ENCODE measurements around the gene CEND1. TPM values are rescaled to one million over a fixed set of nuclear protein-coding genes. Genes with fewer than 3 reads are reported as not detected.
"Not testable (repeated sequence)": the region's sequence is repeated elsewhere in the genome, so short reads cannot be mapped to it uniquely, and the experiment has no call there.

The CEND1 gene
- total RNA-seq, 1 experiment from 2014 or later: 0.81 TPM

DNA sequence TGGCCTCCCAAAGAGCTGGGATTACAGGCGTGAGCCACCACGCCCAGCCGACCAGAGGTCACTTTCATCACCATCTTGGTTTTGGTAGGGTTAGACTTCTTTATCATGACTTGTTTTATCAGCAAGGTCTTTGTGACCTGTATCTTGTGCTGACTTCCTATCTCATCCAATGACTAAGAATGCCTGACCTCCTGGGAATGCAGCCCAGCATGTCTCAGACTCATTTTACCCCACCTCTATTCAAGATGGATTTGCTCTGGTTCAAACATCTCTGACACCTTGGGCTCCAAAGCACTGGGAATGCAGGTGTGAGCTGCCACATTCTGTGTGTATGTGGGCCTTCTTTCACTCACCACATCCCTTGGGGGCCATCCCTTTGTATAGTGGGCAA lies 47.7 kb downstream of the CEND1 start:
- Histone ChIP-seq H2BK120ac (ENCODE audit: low read depth, low read length, poor library complexity, severe bottlenecking) (no peak overlapping the region), H3K23me2 (ENCODE audit: insufficient read length, low read depth, low read length, poor library complexity, severe bottlenecking) (peaks cover 3% of the 10 kb centered on the region), H3K4me2 (ENCODE audit: insufficient read depth, insufficient read length, low read length) (no peak overlapping the region), H3K14ac (ENCODE audit: insufficient read depth, low read length) (no peak overlapping the region), H2BK5ac (ENCODE audit: insufficient read length, low read length) (no peak overlapping the region), H3T11ph (ENCODE audit: low read length) (no peak overlapping the region), H3K79me2 (ENCODE audit: insufficient read depth, low read length) (no peaks in the 10 kb centered on the region), H3K18ac (ENCODE audit: insufficient read length, low read depth, low read length) (no peak overlapping the region), H2BK20ac (ENCODE audit: low read depth, low read length, poor library complexity, severe bottlenecking) (peak overlapping the region; percentile 13), H3K27me3 (ENCODE audit: insufficient read depth, low read length) (no peaks in the 10 kb centered on the region), H3K23ac (ENCODE audit: insufficient read length, low read depth, low read length) (no peak overlapping the region), H3K9me3 (ENCODE audit: control insufficient read depth, low read depth, low read length) (no peaks in the 10 kb centered on the region), H3K56ac (ENCODE audit: insufficient read length, low read depth, low read length) (no peak overlapping the region), H4K91ac (ENCODE audit: insufficient read length, low read depth, low read length) (no peak overlapping the region), H2AK5ac (ENCODE audit: insufficient read length, low read length) (no peak overlapping the region), H3K4me1 (ENCODE audit: insufficient read depth, low read length) (no peaks in the 10 kb centered on the region; the same call in 1 of the 2 replicates), H3K79me1 (ENCODE audit: insufficient read depth, low read depth, low read length, poor library complexity, severe bottlenecking) (no peaks in the 10 kb centered on the region), H2AFZ (ENCODE audit: low read length) (no peak overlapping the region), H4K20me1 (ENCODE audit: control insufficient read depth, insufficient read depth, insufficient read length) (no peaks in the 10 kb centered on the region), H3K9ac (ENCODE audit: extremely low read depth, insufficient read length, low read length) (no peak overlapping the region), H2BK12ac (ENCODE audit: insufficient read length, low read depth, low read length) (no peak overlapping the region), H3K27ac (ENCODE audit: insufficient read length, low read depth, low read length) (no peak overlapping the region), H3K4ac (ENCODE audit: low read depth, low read length) (no peak overlapping the region; the same call in 1 of the 2 replicates), H4K5ac (ENCODE audit: insufficient read length, low read depth, low read length) (no peak overlapping the region), H4K8ac (replicated peaks; ENCODE audit: insufficient read length, low read depth, low read length) (no peak overlapping the region), H2BK15ac (ENCODE audit: low read depth, low read length) (no peak overlapping the region)
- Mint-ChIP-seq H3K9me3 (peaks cover 0 to 2% of the 10 kb centered on the region in 2 experiments; a peak in 1 of 5 replicates), H3K27ac (no peak overlapping the region), H3K4me1 (peaks cover 13 to 31% of the 10 kb centered on the region in 2 experiments), H3K27me3 (ENCODE audit: low read depth) (peaks cover 3% of the 10 kb centered on the region; the same call in 1 of the 2 replicates), H3K36me3 (ENCODE audit: insufficient read depth in 1 of 3, low read depth in 3 of 3) (peaks cover 0 to 2% (median 0%) of the 10 kb centered on the region in 3 experiments; a peak in 1 of 7 replicates), H3K4me3 (no peak overlapping the region)
- WGBS (ENCODE audit: extremely low coverage, insufficient read length, low lambda C conversion rate): no CpG with 5 or more reads among the region's 3 CpGs
- DNase-seq: no peak
- TF ChIP-seq, protein P1, sequence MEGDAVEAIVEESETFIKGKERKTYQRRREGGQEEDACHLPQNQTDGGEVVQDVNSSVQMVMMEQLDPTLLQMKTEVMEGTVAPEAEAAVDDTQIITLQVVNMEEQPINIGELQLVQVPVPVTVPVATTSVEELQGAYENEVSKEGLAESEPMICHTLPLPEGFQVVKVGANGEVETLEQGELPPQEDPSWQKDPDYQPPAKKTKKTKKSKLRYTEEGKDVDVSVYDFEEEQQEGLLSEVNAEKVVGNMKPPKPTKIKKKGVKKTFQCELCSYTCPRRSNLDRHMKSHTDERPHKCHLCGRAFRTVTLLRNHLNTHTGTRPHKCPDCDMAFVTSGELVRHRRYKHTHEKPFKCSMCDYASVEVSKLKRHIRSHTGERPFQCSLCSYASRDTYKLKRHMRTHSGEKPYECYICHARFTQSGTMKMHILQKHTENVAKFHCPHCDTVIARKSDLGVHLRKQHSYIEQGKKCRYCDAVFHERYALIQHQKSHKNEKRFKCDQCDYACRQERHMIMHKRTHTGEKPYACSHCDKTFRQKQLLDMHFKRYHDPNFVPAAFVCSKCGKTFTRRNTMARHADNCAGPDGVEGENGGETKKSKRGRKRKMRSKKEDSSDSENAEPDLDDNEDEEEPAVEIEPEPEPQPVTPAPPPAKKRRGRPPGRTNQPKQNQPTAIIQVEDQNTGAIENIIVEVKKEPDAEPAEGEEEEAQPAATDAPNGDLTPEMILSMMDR (conservative IDR thresholded peaks at IDR 0.05): no peak

DNA sequence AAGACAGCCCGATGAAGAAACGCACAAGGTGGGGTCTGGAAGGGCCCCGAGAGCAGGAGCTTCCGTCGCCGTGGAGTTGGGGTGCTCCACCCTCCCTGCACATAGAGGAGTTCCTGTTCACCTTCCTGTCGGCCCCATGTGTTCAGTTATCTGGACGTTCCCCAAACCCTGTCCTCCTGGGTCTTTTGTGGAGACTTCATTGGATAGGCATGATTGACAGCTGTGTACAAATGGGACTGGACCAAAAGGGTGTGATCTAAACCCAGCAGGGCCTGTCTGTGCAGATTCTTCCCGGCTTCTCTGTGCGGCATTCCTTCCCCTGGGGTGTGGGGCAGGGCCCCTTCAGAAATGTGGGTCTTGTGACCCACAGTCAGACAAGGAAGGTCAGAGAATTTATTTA lies 52.0 kb downstream of the CEND1 start:
- not testable (repeated sequence) for H3K4ac ChIP-seq (ENCODE audit: low read depth, low read length); H2BK120ac ChIP-seq (ENCODE audit: low read depth, low read length, poor library complexity, severe bottlenecking); H3T11ph ChIP-seq (ENCODE audit: low read length); H3K27me3 Mint-ChIP-seq (ENCODE audit: low read depth); H3K79me2 ChIP-seq (ENCODE audit: insufficient read depth, low read length); H3K14ac ChIP-seq (ENCODE audit: insufficient read depth, low read length); H3K23ac ChIP-seq (ENCODE audit: insufficient read length, low read depth, low read length); H4K5ac ChIP-seq (ENCODE audit: insufficient read length, low read depth, low read length); H3K9ac ChIP-seq (ENCODE audit: extremely low read depth, insufficient read length, low read length); H3K18ac ChIP-seq (ENCODE audit: insufficient read length, low read depth, low read length); H2BK20ac ChIP-seq (ENCODE audit: low read depth, low read length, poor library complexity, severe bottlenecking); H2AFZ ChIP-seq (ENCODE audit: low read length); H2BK5ac ChIP-seq (ENCODE audit: insufficient read length, low read length); H3K4me2 ChIP-seq (ENCODE audit: insufficient read depth, insufficient read length, low read length); H2AK5ac ChIP-seq (ENCODE audit: insufficient read length, low read length); H2BK15ac ChIP-seq (ENCODE audit: low read depth, low read length); H3K9me3 ChIP-seq (ENCODE audit: control insufficient read depth, low read depth, low read length); H3K27ac ChIP-seq (ENCODE audit: insufficient read length, low read depth, low read length); H3K79me1 ChIP-seq (ENCODE audit: insufficient read depth, low read depth, low read length, poor library complexity, severe bottlenecking); H4K91ac ChIP-seq (ENCODE audit: insufficient read length, low read depth, low read length); H3K27ac Mint-ChIP-seq; H4K20me1 ChIP-seq (ENCODE audit: control insufficient read depth, insufficient read depth, insufficient read length); H4K8ac ChIP-seq (replicated peaks; ENCODE audit: insufficient read length, low read depth, low read length); H3K4me1 ChIP-seq (ENCODE audit: insufficient read depth, low read length); DNase-seq; H3K4me3 Mint-ChIP-seq; H3K23me2 ChIP-seq (ENCODE audit: insufficient read length, low read depth, low read length, poor library complexity, severe bottlenecking); H3K56ac ChIP-seq (ENCODE audit: insufficient read length, low read depth, low read length); H2BK12ac ChIP-seq (ENCODE audit: insufficient read length, low read depth, low read length); H3K27me3 ChIP-seq (ENCODE audit: insufficient read depth, low read length); H3K4me1 Mint-ChIP-seq
- no CpG with 5 or more reads among the region's 10 CpGs for WGBS (ENCODE audit: extremely low coverage, insufficient read length, low lambda C conversion rate)
- Mint-ChIP-seq H3K36me3 (ENCODE audit: insufficient read depth in 1 of 3, low read depth in 3 of 3) (peaks cover 3 to 11% (median 5%) of the 10 kb centered on the region in 3 experiments; a peak in 6 of 7 replicates), H3K9me3 (peaks cover 12 to 15% of the 10 kb centered on the region in 2 experiments)

All from H9 (cell line).